GM12878 (cell line): ENCODE data around the gene RSPH4A. TPM values are rescaled to one million over a fixed set of nuclear protein-coding genes. Genes with fewer than 3 reads are reported as not detected.

ENCODE experiments used
- ATAC-seq: fragments of 200-7000 bp; cut with Tn5 transposase; 3 replicates; pipeline ENCODE4 v1.9.1; 2020; ENCODE audit warnings: mild to moderate bottlenecking, moderate library complexity
- BruUV-seq: library from RNA; stranded (reverse); fragments of 400-500 nt; replicated peaks from 2 replicates; lab custom pipeline; 2021; lab: Mats Ljungman, UMichigan
- CTCF ChIA-PET: fragments of 300-600 bp; sonication (Branson Sonifier 250); formaldehyde crosslinking; extraction: SDS; loops from one replicate; lab custom pipeline; 2021; ENCODE audit warnings: inconsistent platforms; lab: Yijun Ruan, JAX
- POLR2A ChIA-PET: fragments of 350-600 bp; formaldehyde crosslinking; extraction: SDS; loops from one replicate; lab custom pipeline; 2021; ENCODE audit warnings: inconsistent platforms; lab: Charles Lee
- RAD21 ChIA-PET: fragments of 300-600 bp; sonication (Branson Sonifier 250); formaldehyde crosslinking; loops from one replicate; lab custom pipeline; 2023; ENCODE audit warnings: antibody characterized with exemption; ENCODE audit not compliant: unreplicated experiment; lab: Charles Lee
- SMC1A ChIA-PET: fragments of 300-600 bp; sonication (Branson Sonifier 250); formaldehyde crosslinking; loops from one replicate; lab custom pipeline; 2023; ENCODE audit not compliant: unreplicated experiment, uncharacterized antibody; lab: Charles Lee
- DNase-seq: peaks from one replicate; pipeline ENCODE4 v3.0.0-alpha.2; 2011; ENCODE audit warnings: low read depth, low spot score
- FAIRE-seq: peaks from 3 replicates; lab custom pipeline; 2011; peaks lifted over from hg19 to GRCh38; lab: Jason Lieb, UNC
- H2AFZ ChIP-seq: 2 replicates; pipeline ENCODE4 v1.6.0; 2011; ENCODE audit warnings: low read depth, low read length, control low read depth; ENCODE audit not compliant: control insufficient read depth
- H3K27ac ChIP-seq: 2 replicates; pipeline ENCODE4 v1.5.1; 2011; ENCODE audit warnings: control low read depth; ENCODE audit not compliant: control insufficient read depth, insufficient read depth
- H3K27me3 ChIP-seq, 2 experiments: replicated peaks in 1 of 2; 2 replicates each; pipeline versions ENCODE4 v1.6.0 to v1.6.1; 2011; ENCODE audit warnings: low read length in 1 of 2; ENCODE audit not compliant: control insufficient read depth in 2 of 2, insufficient read depth in 2 of 2
- H3K36me3 ChIP-seq, 2 experiments: 2 replicates each; pipeline ENCODE4 v1.5.1; 2011; ENCODE audit warnings: low read length in 1 of 2; ENCODE audit not compliant: control insufficient read depth in 2 of 2, insufficient read depth in 2 of 2
- H3K4me1 ChIP-seq: 2 replicates; pipeline ENCODE4 v1.6.1; 2011; ENCODE audit warnings: mild to moderate bottlenecking, low read length, moderate library complexity, mixed read lengths; ENCODE audit not compliant: control insufficient read depth, insufficient read depth
- H3K4me2 ChIP-seq: 2 replicates; pipeline ENCODE4 v1.6.0; 2011; ENCODE audit warnings: control low read depth; ENCODE audit not compliant: control insufficient read depth, insufficient read depth
- H3K4me3 ChIP-seq: fragments of 200-600 bp; sonication (generic); 2 replicates; pipeline ENCODE4 v1.5.1; 2016
- H3K79me2 ChIP-seq: 2 replicates; pipeline ENCODE4 v1.6.0; 2011; ENCODE audit warnings: low read length; ENCODE audit not compliant: control insufficient read depth, insufficient read depth
- H3K9ac ChIP-seq: 2 replicates; pipeline ENCODE4 v1.8.0; 2011; ENCODE audit warnings: low read length, control low read depth, mixed read lengths; ENCODE audit not compliant: control insufficient read depth, insufficient read depth
- H3K9me3 ChIP-seq: replicated peaks from 3 replicates; pipeline ENCODE4 v1.5.1; 2011; ENCODE audit warnings: mild to moderate bottlenecking, low read length; ENCODE audit not compliant: control insufficient read depth, insufficient read depth
- H4K20me1 ChIP-seq: 2 replicates; pipeline ENCODE4 v1.6.0; 2011; ENCODE audit not compliant: control insufficient read depth, insufficient read depth
- BCLAF1 ChIP-seq: fragments of 450-650 bp; IDR thresholded peaks from 2 replicates; pipeline ENCODE4 v1.6.1; 2017; ENCODE audit warnings: antibody characterized with exemption, mild to moderate bottlenecking, moderate library complexity
- NR2C2 ChIP-seq: IDR thresholded peaks from 2 replicates; pipeline ENCODE4 v1.6.1; 2011; ENCODE audit warnings: borderline replicate concordance, low read depth; ENCODE audit not compliant: control insufficient read depth, insufficient read length
- NR2F1 ChIP-seq: fragments of 450-650 bp; conservative IDR thresholded peaks from 2 replicates; pipeline ENCODE4 v1.6.1; 2017; ENCODE audit warnings: mild to moderate bottlenecking
- RB1 ChIP-seq: fragments of 450-650 bp; formaldehyde crosslinking; IDR thresholded peaks from 2 replicates; pipeline ENCODE4 v1.6.1; 2017; ENCODE audit warnings: mild to moderate bottlenecking, borderline replicate concordance
- SMC3 ChIP-seq: IDR thresholded peaks from 2 replicates; pipeline ENCODE4 v1.6.1; 2011; ENCODE audit warnings: low read length, improper control_type of control experiment, borderline replicate concordance
- ZBED1 ChIP-seq: IDR thresholded peaks from 2 replicates; pipeline ENCODE4 v1.6.1; 2016; ENCODE audit warnings: borderline replicate concordance
- ZNF24 ChIP-seq: fragments of 450-650 bp; IDR thresholded peaks from 2 replicates; pipeline ENCODE4 v1.6.1; 2017; ENCODE audit warnings: antibody characterized with exemption, mild to moderate bottlenecking
- ZZZ3 ChIP-seq: IDR thresholded peaks from 2 replicates; pipeline ENCODE4 v1.6.1; 2011; ENCODE audit warnings: low read depth; ENCODE audit not compliant: control insufficient read depth, insufficient read length
- WGBS: methylation state at CpG from one replicate; pipeline ENCODE4 v1.1.6; 2016; ENCODE audit warnings: low lambda C conversion rate; ENCODE audit not compliant: insufficient replicate concordance, insufficient coverage; ENCODE audit errors: missing lambda C conversion rate; 5-methylcytosine and 5-hydroxymethylcytosine counted together
- in situ Hi-C: fragments of 300-500 bp; cut with MboI; formaldehyde crosslinking; loops from 9 replicates; pipeline ENCODE4 v1.14.3; 2018; ENCODE audit warnings: mixed read lengths
- intact Hi-C: fragments of 100-400 bp; cut with micrococcal nuclease; formaldehyde crosslinking; loops from one replicate; pipeline ENCODE4 v1.14.2; 2022; ENCODE audit not compliant: unreplicated experiment
- polyA plus RNA-seq, 11 experiments: library from polyadenylated mRNA; depleted of rRNA in 4 of 11; unstranded in 6 of 11; stranded (reverse) in 5 of 11; fragments of >200 nt; fragmentation: Nextera tagmentation in 4 of 11; fragmentation: Illumina TruSeq in 1 of 11; extraction: Ambion mirVana in 4 of 11; extraction: Trizol in 1 of 11; gene quantifications; 1 replicate in 1 of 11; 2 replicates in 10 of 11; pipeline versions ENCODE4 v1.2.1 to v1.2.3, GENCODE V29; 2011 to 2016; ENCODE audit warnings: inconsistent platforms in 2 of 11, missing spikeins in 2 of 11, low read depth in 1 of 11
- total RNA-seq, 4 experiments: library from RNA; depleted of rRNA in 3 of 4; stranded (reverse); fragments of >200 nt in 3 of 4; fragmentation: Illumina TruSeq in 1 of 4; extraction: Trizol in 1 of 4; gene quantifications; 2 replicates each; pipeline versions ENCODE4 v1.2.1 to v1.2.3, GENCODE V29; 2013 to 2021
- TF ChIP-seq, protein P1 (sequence below): fragments of 450-650 bp; IDR thresholded peaks from 2 replicates; pipeline ENCODE4 v1.6.1; 2017; ENCODE audit warnings: low read depth, mild to moderate bottlenecking, moderate library complexity

RSPH4A gene
- total and polyA plus RNA-seq, 10 of the 15 experiments (the other 5 are each of a cell fraction or from before 2014, with no cell fraction given) = 0.07 to 0.28 (median 0.21) TPM; not detected in 1

- intact Hi-C loops = no loop called here
- H2AFZ ChIP-seq = no peak overlapping the region
- ChIA-PET SMC1A (no interaction called here), POLR2A (interaction anchor here (0.6 kb wide), 1 partner anchor 297 kb away, joined by 3 read pairs; no protein-coding TSS in a partner anchor), CTCF (interaction anchor here (0.6 to 1.7 kb wide), 5 partner anchors 14 to 305 kb away, joined by 3 to 5 read pairs (median 3); no protein-coding TSS in a partner anchor), RAD21 (no interaction called here)
- BruUV-seq = no TSS peak
- H3K9ac ChIP-seq = no peak overlapping the region
- FAIRE-seq (no peak), ATAC-seq (no peak), DNase-seq (no peak)
- in situ Hi-C loops = no loop called here
- TF ChIP-seq, protein P1, sequence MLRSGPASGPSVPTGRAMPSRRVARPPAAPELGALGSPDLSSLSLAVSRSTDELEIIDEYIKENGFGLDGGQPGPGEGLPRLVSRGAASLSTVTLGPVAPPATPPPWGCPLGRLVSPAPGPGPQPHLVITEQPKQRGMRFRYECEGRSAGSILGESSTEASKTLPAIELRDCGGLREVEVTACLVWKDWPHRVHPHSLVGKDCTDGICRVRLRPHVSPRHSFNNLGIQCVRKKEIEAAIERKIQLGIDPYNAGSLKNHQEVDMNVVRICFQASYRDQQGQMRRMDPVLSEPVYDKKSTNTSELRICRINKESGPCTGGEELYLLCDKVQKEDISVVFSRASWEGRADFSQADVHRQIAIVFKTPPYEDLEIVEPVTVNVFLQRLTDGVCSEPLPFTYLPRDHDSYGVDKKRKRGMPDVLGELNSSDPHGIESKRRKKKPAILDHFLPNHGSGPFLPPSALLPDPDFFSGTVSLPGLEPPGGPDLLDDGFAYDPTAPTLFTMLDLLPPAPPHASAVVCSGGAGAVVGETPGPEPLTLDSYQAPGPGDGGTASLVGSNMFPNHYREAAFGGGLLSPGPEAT = no peak
- TF ChIP-seq NR2C2 (no peak), RB1 (no peak), NR2F1 (no peak), SMC3 (no peak)
- H4K20me1 ChIP-seq = no peaks in the 10 kb centered on the region
- H3K27me3 ChIP-seq = no peaks in the 10 kb centered on the region
- H3K9me3 ChIP-seq = no peaks in the 10 kb centered on the region
- H3K4me1 ChIP-seq = no peaks in the 10 kb centered on the region
- no peak overlapping the region for H3K4me3 ChIP-seq
- 90% methylated on average over 5 of the region's 5 CpGs for WGBS
- peaks cover 32% of the 10 kb centered on the region for H3K79me2 ChIP-seq
- H3K36me3 ChIP-seq = peaks cover 0 to 12% of the 10 kb centered on the region in 2 experiments; a peak in 1 of 4 replicates
- H3K4me2 ChIP-seq = no peak overlapping the region
- no peak overlapping the region; the same call in 1 of the 2 replicates for H3K27ac ChIP-seq
These were observed 38.8 kb upstream of the RSPH4A start for GRCh38 chr6:116577486-116577885.

- peaks cover 24% of the 10 kb centered on the region for H3K79me2 ChIP-seq
- FAIRE-seq = no peak
These were observed 37.9 kb upstream of the RSPH4A start for GRCh38 chr6:116578335-116578734.

More at GRCh38 chr6:116578335-116578734, 37.9 kb upstream of the RSPH4A start:
- Histone ChIP-seq H2AFZ (no peak overlapping the region), H3K4me1 (no peaks in the 10 kb centered on the region), H3K9me3 (no peaks in the 10 kb centered on the region)
- ChIA-PET CTCF (interaction anchor here (0.6 to 1.7 kb wide), 4 partner anchors 15 to 185 kb away, joined by 3 to 7 read pairs (median 4); no protein-coding TSS in a partner anchor), RAD21 (no interaction called here)
- TF ChIP-seq ZZZ3 (no peak), ZBED1 (no peak), BCLAF1 (no peak), ZNF24 (no peak)
- TF ChIP-seq, all 136 proteins: peak for 0
- H3K4me2 ChIP-seq = no peak overlapping the region
- H3K4me3 ChIP-seq = no peak overlapping the region
- ChIA-PET POLR2A (interaction anchor here (0.6 kb wide), 1 partner anchor 298 kb away, joined by 3 read pairs; no protein-coding TSS in a partner anchor), SMC1A (no interaction called here)
- H3K27ac ChIP-seq = no peak overlapping the region
- BruUV-seq = no TSS peak
- H3K27me3 ChIP-seq = no peaks in the 10 kb centered on the region
- in situ Hi-C loops (no loop called here), intact Hi-C loops (no loop called here)
- DNase-seq (no peak), ATAC-seq (no peak)
- H4K20me1 ChIP-seq = no peaks in the 10 kb centered on the region
- H3K36me3 ChIP-seq = peaks cover 0 to 12% of the 10 kb centered on the region in 2 experiments; a peak in 1 of 4 replicates
- no peak overlapping the region for H3K9ac ChIP-seq
